GM12878 (cell line): ENCODE results near the gene MAT2B. TPM values are rescaled to one million over a fixed set of nuclear protein-coding genes. Genes with fewer than 3 reads are reported as not detected.

Source experiments
- ATAC-seq: fragments of 200-7000 bp; cut with Tn5 transposase; 3 replicates; pipeline ENCODE4 v1.9.1; 2020; ENCODE audit warnings: mild to moderate bottlenecking, moderate library complexity
- BruUV-seq: library from RNA; stranded (reverse); fragments of 400-500 nt; replicated peaks from 2 replicates; lab custom pipeline; 2021; lab: Mats Ljungman, UMichigan
- CTCF ChIA-PET: fragments of 300-600 bp; sonication (Branson Sonifier 250); formaldehyde crosslinking; extraction: SDS; loops from one replicate; lab custom pipeline; 2021; ENCODE audit warnings: inconsistent platforms; lab: Yijun Ruan, JAX
- POLR2A ChIA-PET: fragments of 350-600 bp; formaldehyde crosslinking; extraction: SDS; loops from one replicate; lab custom pipeline; 2021; ENCODE audit warnings: inconsistent platforms; lab: Charles Lee
- RAD21 ChIA-PET: fragments of 300-600 bp; sonication (Branson Sonifier 250); formaldehyde crosslinking; loops from one replicate; lab custom pipeline; 2023; ENCODE audit warnings: antibody characterized with exemption; ENCODE audit not compliant: unreplicated experiment; lab: Charles Lee
- SMC1A ChIA-PET: fragments of 300-600 bp; sonication (Branson Sonifier 250); formaldehyde crosslinking; loops from one replicate; lab custom pipeline; 2023; ENCODE audit not compliant: unreplicated experiment, uncharacterized antibody; lab: Charles Lee
- DNase-seq: peaks from one replicate; pipeline ENCODE4 v3.0.0-alpha.2; 2011; ENCODE audit warnings: low read depth, low spot score
- FAIRE-seq: peaks from 3 replicates; lab custom pipeline; 2011; peaks lifted over from hg19 to GRCh38; lab: Jason Lieb, UNC
- H2AFZ ChIP-seq: 2 replicates; pipeline ENCODE4 v1.6.0; 2011; ENCODE audit warnings: low read depth, low read length, control low read depth; ENCODE audit not compliant: control insufficient read depth
- H3K27ac ChIP-seq: 2 replicates; pipeline ENCODE4 v1.5.1; 2011; ENCODE audit warnings: control low read depth; ENCODE audit not compliant: control insufficient read depth, insufficient read depth
- H3K27me3 ChIP-seq, 2 experiments: replicated peaks in 1 of 2; 2 replicates each; pipeline versions ENCODE4 v1.6.0 to v1.6.1; 2011; ENCODE audit warnings: low read length in 1 of 2; ENCODE audit not compliant: control insufficient read depth in 2 of 2, insufficient read depth in 2 of 2
- H3K36me3 ChIP-seq, 2 experiments: 2 replicates each; pipeline ENCODE4 v1.5.1; 2011; ENCODE audit warnings: low read length in 1 of 2; ENCODE audit not compliant: control insufficient read depth in 2 of 2, insufficient read depth in 2 of 2
- H3K4me1 ChIP-seq: 2 replicates; pipeline ENCODE4 v1.6.1; 2011; ENCODE audit warnings: mild to moderate bottlenecking, low read length, moderate library complexity, mixed read lengths; ENCODE audit not compliant: control insufficient read depth, insufficient read depth
- H3K4me2 ChIP-seq: 2 replicates; pipeline ENCODE4 v1.6.0; 2011; ENCODE audit warnings: control low read depth; ENCODE audit not compliant: control insufficient read depth, insufficient read depth
- H3K4me3 ChIP-seq: fragments of 200-600 bp; sonication (generic); 2 replicates; pipeline ENCODE4 v1.5.1; 2016
- H3K79me2 ChIP-seq: 2 replicates; pipeline ENCODE4 v1.6.0; 2011; ENCODE audit warnings: low read length; ENCODE audit not compliant: control insufficient read depth, insufficient read depth
- H3K9ac ChIP-seq: 2 replicates; pipeline ENCODE4 v1.8.0; 2011; ENCODE audit warnings: low read length, control low read depth, mixed read lengths; ENCODE audit not compliant: control insufficient read depth, insufficient read depth
- H3K9me3 ChIP-seq: replicated peaks from 3 replicates; pipeline ENCODE4 v1.5.1; 2011; ENCODE audit warnings: mild to moderate bottlenecking, low read length; ENCODE audit not compliant: control insufficient read depth, insufficient read depth
- H4K20me1 ChIP-seq: 2 replicates; pipeline ENCODE4 v1.6.0; 2011; ENCODE audit not compliant: control insufficient read depth, insufficient read depth
- BRCA1 ChIP-seq: IDR thresholded peaks from 2 replicates; pipeline ENCODE4 v1.6.1; 2011; ENCODE audit warnings: low read depth, low read length, improper control_type of control experiment
- CHD1 ChIP-seq: IDR thresholded peaks from 2 replicates; pipeline ENCODE4 v1.6.1; 2012; ENCODE audit warnings: low read depth, low read length, improper control_type of control experiment
- EED ChIP-seq: sonication (generic); IDR thresholded peaks from 2 replicates; pipeline ENCODE4 v1.6.1; 2016; ENCODE audit warnings: antibody characterized with exemption, low read depth
- EGR1 ChIP-seq, 2 experiments: IDR thresholded peaks; 1 replicate in 1 of 2; 2 replicates in 1 of 2; pipeline ENCODE4 v1.6.1; 2011 to 2012; ENCODE audit warnings: low read depth in 2 of 2, low read length in 2 of 2, borderline replicate concordance in 1 of 2, mild to moderate bottlenecking in 1 of 2, moderate library complexity in 1 of 2
- EZH2 ChIP-seq: IDR thresholded peaks from 2 replicates; pipeline ENCODE4 v1.6.1; 2012; ENCODE audit warnings: low read depth, mild to moderate bottlenecking, control low read depth, inconsistent platforms, low read length, borderline replicate concordance; ENCODE audit not compliant: control insufficient read depth
- FOXK2 ChIP-seq: fragments of 450-650 bp; IDR thresholded peaks from 2 replicates; pipeline ENCODE4 v1.6.1; 2017; ENCODE audit warnings: mild to moderate bottlenecking, moderate library complexity
- IKZF1 ChIP-seq: fragments of 450-650 bp; conservative IDR thresholded peaks from 2 replicates; pipeline ENCODE4 v1.6.1; 2017; ENCODE audit warnings: antibody characterized with exemption, mild to moderate bottlenecking
- NFXL1 ChIP-seq: fragments of 450-650 bp; IDR thresholded peaks from 2 replicates; pipeline ENCODE4 v1.6.1; 2017; ENCODE audit warnings: antibody characterized with exemption, mild to moderate bottlenecking, borderline replicate concordance
- NR2C2 ChIP-seq: IDR thresholded peaks from 2 replicates; pipeline ENCODE4 v1.6.1; 2011; ENCODE audit warnings: borderline replicate concordance, low read depth; ENCODE audit not compliant: control insufficient read depth, insufficient read length
- PAX5 ChIP-seq: IDR thresholded peaks from 2 replicates; pipeline ENCODE4 v1.6.1; 2011; ENCODE audit warnings: low read depth, low read length, borderline replicate concordance
- RAD21 ChIP-seq: IDR thresholded peaks from 2 replicates; pipeline ENCODE4 v1.6.1; 2011; ENCODE audit warnings: mild to moderate bottlenecking, low read depth, low read length, moderate library complexity; ENCODE audit not compliant: insufficient read depth
- RBBP5 ChIP-seq: fragments of 200-600 bp; sonication (generic); conservative IDR thresholded peaks from 2 replicates; pipeline ENCODE4 v1.6.1; 2016
- RFX5 ChIP-seq: IDR thresholded peaks from 2 replicates; pipeline ENCODE4 v1.6.1; 2011; ENCODE audit warnings: low read depth, low read length, improper control_type of control experiment
- SMAD5 ChIP-seq: IDR thresholded peaks from 2 replicates; pipeline ENCODE4 v1.6.1; 2016; ENCODE audit warnings: antibody characterized with exemption, low read depth
- SUPT20H ChIP-seq: IDR thresholded peaks from 2 replicates; pipeline ENCODE4 v1.6.1; 2011; ENCODE audit warnings: low read depth, mild to moderate bottlenecking, low read length, moderate library complexity, borderline replicate concordance; ENCODE audit not compliant: control insufficient read depth
- ZNF274 ChIP-seq: IDR thresholded peaks from one replicate; pipeline ENCODE4 v1.8.0; 2011; ENCODE audit not compliant: insufficient read length, insufficient read depth
- WGBS: methylation state at CpG from one replicate; pipeline ENCODE4 v1.1.6; 2016; ENCODE audit warnings: low lambda C conversion rate; ENCODE audit not compliant: insufficient replicate concordance, insufficient coverage; ENCODE audit errors: missing lambda C conversion rate; 5-methylcytosine and 5-hydroxymethylcytosine counted together
- in situ Hi-C: fragments of 300-500 bp; cut with MboI; formaldehyde crosslinking; loops from 9 replicates; pipeline ENCODE4 v1.14.3; 2018; ENCODE audit warnings: mixed read lengths
- intact Hi-C: fragments of 100-400 bp; cut with micrococcal nuclease; formaldehyde crosslinking; loops from one replicate; pipeline ENCODE4 v1.14.2; 2022; ENCODE audit not compliant: unreplicated experiment
- polyA plus RNA-seq, 11 experiments: library from polyadenylated mRNA; depleted of rRNA in 4 of 11; unstranded in 6 of 11; stranded (reverse) in 5 of 11; fragments of >200 nt; fragmentation: Nextera tagmentation in 4 of 11; fragmentation: Illumina TruSeq in 1 of 11; extraction: Ambion mirVana in 4 of 11; extraction: Trizol in 1 of 11; gene quantifications; 1 replicate in 1 of 11; 2 replicates in 10 of 11; pipeline versions ENCODE4 v1.2.1 to v1.2.3, GENCODE V29; 2011 to 2016; ENCODE audit warnings: inconsistent platforms in 2 of 11, missing spikeins in 2 of 11, low read depth in 1 of 11
- total RNA-seq, 4 experiments: library from RNA; depleted of rRNA in 3 of 4; stranded (reverse); fragments of >200 nt in 3 of 4; fragmentation: Illumina TruSeq in 1 of 4; extraction: Trizol in 1 of 4; gene quantifications; 2 replicates each; pipeline versions ENCODE4 v1.2.1 to v1.2.3, GENCODE V29; 2013 to 2021
- TF ChIP-seq, protein P1 (sequence below): fragments of 150-350 bp; IDR thresholded peaks from 2 replicates; pipeline ENCODE4 v1.6.1; 2014; ENCODE audit warnings: mild to moderate bottlenecking, low read depth, low read length
- TF ChIP-seq, protein P2 (sequence below): fragments of 450-650 bp; formaldehyde crosslinking; IDR thresholded peaks from 2 replicates; pipeline ENCODE4 v1.5.0; 2022; ENCODE audit warnings: mild to moderate bottlenecking, missing genetic modification characterization

The MAT2B gene
- total and polyA plus RNA-seq, 10 of the 15 experiments (the other 5 are each of a cell fraction or from before 2014, with no cell fraction given) = 43.2 to 122 (median 63.7) TPM

DNA sequence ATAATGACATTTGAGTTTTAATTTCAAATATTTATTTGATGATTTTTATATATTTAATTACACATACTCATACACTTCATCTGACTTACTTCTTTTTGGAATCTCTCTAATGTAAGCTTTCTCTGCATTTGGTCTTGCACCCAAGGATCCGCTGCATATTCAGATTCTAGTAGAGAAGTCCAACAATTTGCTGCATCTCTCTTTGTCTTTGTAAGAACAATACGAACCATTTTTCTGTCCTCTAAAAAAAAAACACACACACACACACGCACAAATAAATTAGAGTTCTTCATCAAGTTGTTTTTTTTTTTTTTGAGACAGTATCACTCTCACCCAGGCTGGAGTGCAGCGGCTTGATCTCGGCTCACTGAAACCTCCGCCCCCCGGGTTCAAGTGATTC lies 48.6 kb upstream of the MAT2B start (continued):
- TF ChIP-seq BRCA1 = no peak

GRCh38 chr5:163458778-163459385 lies 46.5 kb upstream of the MAT2B start:
- DNase-seq (no peak), FAIRE-seq (no peak), ATAC-seq (no peak)
- ChIA-PET CTCF (interaction anchor here (0.8 to 6.6 kb wide), 10 partner anchors 10 to 355 kb away, joined by 3 to 74 read pairs (median 7); partner anchors contain the start of genes CCNG1 and MAT2B), RAD21 (interaction anchor here (0.9 to 6.2 kb wide), 5 partner anchors 9 to 50 kb away, joined by 3 to 78 read pairs (median 4); partner anchors contain the start of genes CCNG1 and MAT2B), SMC1A (interaction anchor here (0.7 to 9.3 kb wide), 9 partner anchors 9 to 49 kb away, joined by 3 to 142 read pairs (median 5); partner anchors contain the start of genes CCNG1 and MAT2B), POLR2A (interaction anchor here (0.7 to 9.1 kb wide), 11 partner anchors 10 to 51 kb away, joined by 3 to 181 read pairs (median 5); partner anchors contain the start of genes CCNG1 and MAT2B)
- in situ Hi-C loops (no loop called here), intact Hi-C loops (loop anchor here (1.0 kb wide), 1 partner anchor 19 kb away; no protein-coding TSS in a partner anchor)
- H4K20me1 ChIP-seq = no peaks in the 10 kb centered on the region
- 8% methylated on average over 6 of the region's 6 CpGs for WGBS
- H3K4me1 ChIP-seq = no peaks in the 10 kb centered on the region
- H2AFZ ChIP-seq = peak overlapping the region; percentile 28; the same call in 1 of the 2 replicates
- H3K36me3 ChIP-seq = peaks cover 0 to 5% of the 10 kb centered on the region in 2 experiments; a peak in 1 of 4 replicates
- peaks cover 63% of the 10 kb centered on the region for H3K79me2 ChIP-seq
- peak overlapping the region; percentile 99 for H3K27ac ChIP-seq
- no peaks in the 10 kb centered on the region; the same call in 2 of the 3 replicates for H3K9me3 ChIP-seq
- no peaks in the 10 kb centered on the region for H3K27me3 ChIP-seq
- H3K9ac ChIP-seq = peak overlapping the region; percentile 96
- no TSS peak for BruUV-seq
- peak overlapping the region; percentile 88 for H3K4me3 ChIP-seq
- H3K4me2 ChIP-seq = peak overlapping the region; percentile 49
- TF ChIP-seq FOXK2 = no peak
- no peak for TF ChIP-seq SMAD5
- TF ChIP-seq, protein P1, sequence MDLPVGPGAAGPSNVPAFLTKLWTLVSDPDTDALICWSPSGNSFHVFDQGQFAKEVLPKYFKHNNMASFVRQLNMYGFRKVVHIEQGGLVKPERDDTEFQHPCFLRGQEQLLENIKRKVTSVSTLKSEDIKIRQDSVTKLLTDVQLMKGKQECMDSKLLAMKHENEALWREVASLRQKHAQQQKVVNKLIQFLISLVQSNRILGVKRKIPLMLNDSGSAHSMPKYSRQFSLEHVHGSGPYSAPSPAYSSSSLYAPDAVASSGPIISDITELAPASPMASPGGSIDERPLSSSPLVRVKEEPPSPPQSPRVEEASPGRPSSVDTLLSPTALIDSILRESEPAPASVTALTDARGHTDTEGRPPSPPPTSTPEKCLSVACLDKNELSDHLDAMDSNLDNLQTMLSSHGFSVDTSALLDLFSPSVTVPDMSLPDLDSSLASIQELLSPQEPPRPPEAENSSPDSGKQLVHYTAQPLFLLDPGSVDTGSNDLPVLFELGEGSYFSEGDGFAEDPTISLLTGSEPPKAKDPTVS = no peak
- TF ChIP-seq RBBP5 = no peak
- TF ChIP-seq SUPT20H = no peak
- TF ChIP-seq NFXL1 = no peak
- no peak for TF ChIP-seq ZNF274
- no peak for TF ChIP-seq EGR1 (IDR thresholded peaks at IDR 0.05; ENCODE audit: borderline replicate concordance in 1 of 2, low read depth in 2 of 2, low read length in 2 of 2)
- TF ChIP-seq IKZF1 = no peak
- no peak for TF ChIP-seq EED
- TF ChIP-seq RFX5 = no peak
- no peak for TF ChIP-seq NR2C2
- no peak for TF ChIP-seq EZH2
- TF ChIP-seq RAD21 = no peak
- TF ChIP-seq, protein P2, sequence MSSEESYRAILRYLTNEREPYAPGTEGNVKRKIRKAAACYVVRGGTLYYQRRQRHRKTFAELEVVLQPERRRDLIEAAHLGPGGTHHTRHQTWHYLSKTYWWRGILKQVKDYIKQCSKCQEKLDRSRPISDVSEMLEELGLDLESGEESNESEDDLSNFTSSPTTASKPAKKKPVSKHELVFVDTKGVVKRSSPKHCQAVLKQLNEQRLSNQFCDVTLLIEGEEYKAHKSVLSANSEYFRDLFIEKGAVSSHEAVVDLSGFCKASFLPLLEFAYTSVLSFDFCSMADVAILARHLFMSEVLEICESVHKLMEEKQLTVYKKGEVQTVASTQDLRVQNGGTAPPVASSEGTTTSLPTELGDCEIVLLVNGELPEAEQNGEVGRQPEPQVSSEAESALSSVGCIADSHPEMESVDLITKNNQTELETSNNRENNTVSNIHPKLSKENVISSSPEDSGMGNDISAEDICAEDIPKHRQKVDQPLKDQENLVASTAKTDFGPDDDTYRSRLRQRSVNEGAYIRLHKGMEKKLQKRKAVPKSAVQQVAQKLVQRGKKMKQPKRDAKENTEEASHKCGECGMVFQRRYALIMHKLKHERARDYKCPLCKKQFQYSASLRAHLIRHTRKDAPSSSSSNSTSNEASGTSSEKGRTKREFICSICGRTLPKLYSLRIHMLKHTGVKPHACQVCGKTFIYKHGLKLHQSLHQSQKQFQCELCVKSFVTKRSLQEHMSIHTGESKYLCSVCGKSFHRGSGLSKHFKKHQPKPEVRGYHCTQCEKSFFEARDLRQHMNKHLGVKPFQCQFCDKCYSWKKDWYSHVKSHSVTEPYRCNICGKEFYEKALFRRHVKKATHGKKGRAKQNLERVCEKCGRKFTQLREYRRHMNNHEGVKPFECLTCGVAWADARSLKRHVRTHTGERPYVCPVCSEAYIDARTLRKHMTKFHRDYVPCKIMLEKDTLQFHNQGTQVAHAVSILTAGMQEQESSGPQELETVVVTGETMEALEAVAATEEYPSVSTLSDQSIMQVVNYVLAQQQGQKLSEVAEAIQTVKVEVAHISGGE (CRISPR knock-in tag) = no peak
- TF ChIP-seq CHD1 = no peak
- TF ChIP-seq PAX5 = no peak
